HEK293 (cell line): ENCODE measurements around the gene CORT.

Source experiments
- CTCF ChIP-seq: fragments of 450-650 bp; formaldehyde crosslinking; IDR thresholded peaks from 2 replicates; pipeline ENCODE4 v1.5.1; 2016; ENCODE audit warnings: missing biosample characterization, missing genetic modification characterization
- PRDM1 ChIP-seq: fragments of 450-650 bp; formaldehyde crosslinking; IDR thresholded peaks from 2 replicates; pipeline ENCODE4; 2016; ENCODE audit warnings: missing biosample characterization, missing genetic modification characterization
- RBAK ChIP-seq: fragments of 450-650 bp; formaldehyde crosslinking; IDR thresholded peaks from 2 replicates; pipeline ENCODE4 v1.5.1; 2016; ENCODE audit warnings: missing biosample characterization, missing genetic modification characterization
- REPIN1 ChIP-seq: fragments of 450-650 bp; formaldehyde crosslinking; IDR thresholded peaks from 2 replicates; pipeline ENCODE4 v1.5.1; 2017; ENCODE audit warnings: missing biosample characterization, missing genetic modification characterization, low read depth
- SCRT1 ChIP-seq: fragments of 450-650 bp; formaldehyde crosslinking; IDR thresholded peaks from 2 replicates; pipeline ENCODE4 v1.5.1; 2016; ENCODE audit warnings: missing biosample characterization, missing genetic modification characterization, borderline replicate concordance
- SCRT2 ChIP-seq: fragments of 450-650 bp; formaldehyde crosslinking; IDR thresholded peaks from 2 replicates; pipeline ENCODE4 v1.5.1; 2016; ENCODE audit warnings: missing biosample characterization, missing genetic modification characterization
- SP2 ChIP-seq: fragments of 450-650 bp; formaldehyde crosslinking; IDR thresholded peaks from 2 replicates; pipeline ENCODE4 v1.5.1; 2016; ENCODE audit warnings: missing biosample characterization, missing genetic modification characterization
- ZNF174 ChIP-seq: fragments of 450-650 bp; formaldehyde crosslinking; IDR thresholded peaks from 2 replicates; pipeline ENCODE4 v1.5.0; 2017; ENCODE audit warnings: missing biosample characterization, mild to moderate bottlenecking, missing genetic modification characterization
- ZNF274 ChIP-seq, 2 experiments: fragments of 200-500 bp in 1 of 2; fragments of 450-650 bp in 1 of 2; sonication (Bioruptor generic) in 1 of 2; formaldehyde crosslinking in 1 of 2; IDR thresholded peaks; 2 replicates each; pipeline versions ENCODE4 v1.5.1 to v1.6.1; 2014 to 2016; ENCODE audit warnings: borderline replicate concordance in 1 of 2, inconsistent platforms in 1 of 2, low read length in 1 of 2, missing biosample characterization in 1 of 2, missing genetic modification characterization in 1 of 2
- ZNF549 ChIP-seq: fragments of 450-650 bp; IDR thresholded peaks from 2 replicates; pipeline ENCODE4 v1.5.1; 2018; ENCODE audit warnings: missing biosample characterization, missing genetic modification characterization, mild to moderate bottlenecking, inconsistent platforms, moderate library complexity
- ZNF629 ChIP-seq: fragments of 450-650 bp; formaldehyde crosslinking; IDR thresholded peaks from 2 replicates; pipeline ENCODE4 v1.5.1; 2017; ENCODE audit warnings: missing biosample characterization, missing genetic modification characterization
- ZNF785 ChIP-seq: fragments of 450-650 bp; formaldehyde crosslinking; IDR thresholded peaks from 2 replicates; pipeline ENCODE4 v1.5.1; 2016; ENCODE audit warnings: missing biosample characterization, missing genetic modification characterization

- no peak for TF ChIP-seq CTCF
- TF ChIP-seq ZNF274 (IDR thresholded peaks at IDR 0.05; ENCODE audit: low read length) = no peak
- no peak for TF ChIP-seq ZNF274 (tag by site-specific recombination; IDR thresholded peaks at IDR 0.05; ENCODE audit: borderline replicate concordance)
- TF ChIP-seq PRDM1 = no peak
- TF ChIP-seq SCRT2 (tag by site-specific recombination) = no peak
- TF ChIP-seq RBAK (tag by site-specific recombination) = no peak
- TF ChIP-seq SP2 (tag by site-specific recombination) = no peak
- no peak for TF ChIP-seq SCRT1 (tag by site-specific recombination)
- no peak for TF ChIP-seq ZNF549 (tag by site-specific recombination)
- TF ChIP-seq ZNF629 = no peak
- no peak for TF ChIP-seq ZNF785 (tag by site-specific recombination)
- TF ChIP-seq ZNF174 (tag by site-specific recombination) = no peak
- TF ChIP-seq REPIN1 (tag by site-specific recombination) = no peak
Observed at GRCh38 chr1:10457875-10458274, 8.0 kb downstream of the CORT start.
